ENCODE data around the gene PLXNA1.

- TF ChIP-seq, protein P1, sequence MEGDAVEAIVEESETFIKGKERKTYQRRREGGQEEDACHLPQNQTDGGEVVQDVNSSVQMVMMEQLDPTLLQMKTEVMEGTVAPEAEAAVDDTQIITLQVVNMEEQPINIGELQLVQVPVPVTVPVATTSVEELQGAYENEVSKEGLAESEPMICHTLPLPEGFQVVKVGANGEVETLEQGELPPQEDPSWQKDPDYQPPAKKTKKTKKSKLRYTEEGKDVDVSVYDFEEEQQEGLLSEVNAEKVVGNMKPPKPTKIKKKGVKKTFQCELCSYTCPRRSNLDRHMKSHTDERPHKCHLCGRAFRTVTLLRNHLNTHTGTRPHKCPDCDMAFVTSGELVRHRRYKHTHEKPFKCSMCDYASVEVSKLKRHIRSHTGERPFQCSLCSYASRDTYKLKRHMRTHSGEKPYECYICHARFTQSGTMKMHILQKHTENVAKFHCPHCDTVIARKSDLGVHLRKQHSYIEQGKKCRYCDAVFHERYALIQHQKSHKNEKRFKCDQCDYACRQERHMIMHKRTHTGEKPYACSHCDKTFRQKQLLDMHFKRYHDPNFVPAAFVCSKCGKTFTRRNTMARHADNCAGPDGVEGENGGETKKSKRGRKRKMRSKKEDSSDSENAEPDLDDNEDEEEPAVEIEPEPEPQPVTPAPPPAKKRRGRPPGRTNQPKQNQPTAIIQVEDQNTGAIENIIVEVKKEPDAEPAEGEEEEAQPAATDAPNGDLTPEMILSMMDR (IDR thresholded peaks at IDR 0.05; ENCODE audit: low read length) = no peak
- TF ChIP-seq EZH2 (optimal IDR thresholded peaks at IDR 0.05; ENCODE audit: low read depth, low read length) = no peak
- TF ChIP-seq EZH2phosphoT487 (IDR thresholded peaks at IDR 0.05; ENCODE audit: low read length) = no peak
Measured at GRCh38 chr3:126983653-126984390, 907 bp downstream of the PLXNA1 start.

Measured in MM.1S (cell line).